Measurements from ENCODE around the gene CEP192.

GRCh38 chr18:12990641-12990966, 558 bp upstream of the CEP192 start:
- TF ChIP-seq EP300 (IDR thresholded peaks at IDR 0.05) (no peak), CTCF (IDR thresholded peaks at IDR 0.05) (no peak), POLR2A (IDR thresholded peaks at IDR 0.05) (no peak)

Data from sigmoid colon (tissue), 4 donors.